NT2/D1 (cell line): ENCODE data around the gene ZDHHC7.

Experiments
- SUZ12 ChIP-seq: IDR thresholded peaks from 2 replicates; pipeline ENCODE4 v1.6.1; 2011; ENCODE audit not compliant: insufficient read length, insufficient read depth; ENCODE audit errors: extremely low read depth
- ZNF274 ChIP-seq: IDR thresholded peaks from 2 replicates; pipeline ENCODE4 v1.6.1; 2011; ENCODE audit warnings: mild to moderate bottlenecking, low read depth, low read length

DNA sequence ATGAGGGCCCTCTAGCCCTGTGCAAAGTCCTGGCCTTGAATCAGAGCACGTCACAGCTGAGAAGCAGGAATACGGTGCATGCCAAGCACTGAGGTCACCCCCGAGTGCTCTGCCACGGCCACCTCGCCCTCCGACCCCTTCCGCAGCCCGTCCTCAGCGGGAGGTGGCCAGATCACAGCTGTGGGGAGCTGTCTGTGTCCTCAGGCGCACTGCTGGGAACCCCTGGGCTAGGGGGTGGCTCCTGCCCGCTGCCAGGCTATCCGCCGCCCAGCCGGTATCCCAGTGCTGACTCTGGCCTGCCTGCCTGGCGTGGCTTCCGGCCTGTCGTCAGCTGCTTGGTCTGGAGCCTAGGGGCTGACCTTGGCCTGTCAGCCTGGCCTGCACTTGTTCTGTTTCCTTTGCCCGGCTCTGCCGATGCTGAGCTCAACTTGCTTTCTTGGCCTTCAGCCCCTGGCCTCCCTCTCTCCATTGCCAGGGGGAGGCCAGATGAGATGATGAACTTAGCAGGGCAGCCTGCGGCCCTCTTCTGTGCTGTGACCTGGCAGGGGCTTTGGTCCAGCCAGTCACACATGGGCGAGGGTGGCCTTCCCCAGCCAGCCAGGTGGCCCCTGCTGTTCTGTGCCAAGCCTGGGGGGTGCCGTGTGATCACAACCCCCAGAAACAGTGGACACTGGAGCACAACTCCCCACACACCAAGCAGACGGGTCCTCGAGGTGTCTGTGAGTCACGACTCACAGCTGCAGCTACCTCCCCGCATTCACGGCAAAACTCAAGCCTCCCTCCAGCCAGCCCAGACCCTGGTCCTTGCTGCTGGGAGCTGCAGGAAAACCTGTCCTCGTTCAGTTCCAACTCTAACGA lies 77.3 kb downstream of the ZDHHC7 start:
- TF ChIP-seq SUZ12 (no peak), ZNF274 (no peak)
